SKM-1 treated with dmso at 0.1 percent for 144 hours (cell line): ENCODE data around the gene ATF7.

Experiments
- DNase-seq: peaks from one replicate; lab custom pipeline; 2025; ENCODE audit not compliant: unreplicated experiment; lab: John Stamatoyannopoulos, UW

Gene ATF7

GRCh38 chr12:53502983-53503728, 123.0 kb downstream of the ATF7 start:
- DNase-seq = no peak

- DNase-seq = no peak
Observed at GRCh38 chr12:53502331-53502730, 123.9 kb downstream of the ATF7 start.

- DNase-seq = no peak
Observed at GRCh38 chr12:53501615-53502181, 124.5 kb downstream of the ATF7 start.

GRCh38 chr12:53500776-53501614, 125.2 kb downstream of the ATF7 start, which contains the start of gene TARBP2:
TARBP2 (plus strand) TSS chr12:53501283; CDS start chr12:53501409, 126 bp downstream.
- DNase-seq = peak; percentile 87

DNA sequence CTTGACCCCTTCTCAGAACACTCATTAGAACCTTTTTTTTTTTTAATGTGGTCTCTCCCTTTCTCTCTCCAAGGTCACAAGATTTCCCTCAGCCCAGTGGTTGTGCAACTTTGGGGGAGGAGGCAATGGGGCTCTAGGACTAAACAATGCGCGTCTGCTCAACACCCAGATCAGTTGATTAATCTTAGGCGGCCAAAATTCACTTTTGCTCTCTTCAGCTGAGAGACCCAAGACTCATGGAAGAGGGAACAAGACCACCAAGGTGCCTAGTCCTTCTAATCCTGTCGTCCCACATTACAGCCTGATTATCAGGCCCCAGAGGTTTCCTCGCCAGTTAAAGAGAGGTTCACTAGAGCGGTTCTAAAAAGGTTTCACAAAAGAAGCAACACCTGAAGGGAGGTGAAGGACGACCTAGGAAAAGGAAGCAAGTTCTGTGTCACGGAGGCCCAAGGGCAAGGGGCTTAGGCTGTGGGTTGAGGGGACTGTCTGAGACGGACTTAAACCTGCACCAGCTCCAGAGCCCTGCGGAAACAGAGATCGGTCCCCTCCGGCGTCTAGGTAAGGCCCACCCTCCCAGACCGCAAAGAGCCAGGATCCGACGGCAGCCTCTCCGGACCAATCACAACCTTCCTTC, 125.9 kb downstream of the ATF7 start:
- DNase-seq = no peak

DNA sequence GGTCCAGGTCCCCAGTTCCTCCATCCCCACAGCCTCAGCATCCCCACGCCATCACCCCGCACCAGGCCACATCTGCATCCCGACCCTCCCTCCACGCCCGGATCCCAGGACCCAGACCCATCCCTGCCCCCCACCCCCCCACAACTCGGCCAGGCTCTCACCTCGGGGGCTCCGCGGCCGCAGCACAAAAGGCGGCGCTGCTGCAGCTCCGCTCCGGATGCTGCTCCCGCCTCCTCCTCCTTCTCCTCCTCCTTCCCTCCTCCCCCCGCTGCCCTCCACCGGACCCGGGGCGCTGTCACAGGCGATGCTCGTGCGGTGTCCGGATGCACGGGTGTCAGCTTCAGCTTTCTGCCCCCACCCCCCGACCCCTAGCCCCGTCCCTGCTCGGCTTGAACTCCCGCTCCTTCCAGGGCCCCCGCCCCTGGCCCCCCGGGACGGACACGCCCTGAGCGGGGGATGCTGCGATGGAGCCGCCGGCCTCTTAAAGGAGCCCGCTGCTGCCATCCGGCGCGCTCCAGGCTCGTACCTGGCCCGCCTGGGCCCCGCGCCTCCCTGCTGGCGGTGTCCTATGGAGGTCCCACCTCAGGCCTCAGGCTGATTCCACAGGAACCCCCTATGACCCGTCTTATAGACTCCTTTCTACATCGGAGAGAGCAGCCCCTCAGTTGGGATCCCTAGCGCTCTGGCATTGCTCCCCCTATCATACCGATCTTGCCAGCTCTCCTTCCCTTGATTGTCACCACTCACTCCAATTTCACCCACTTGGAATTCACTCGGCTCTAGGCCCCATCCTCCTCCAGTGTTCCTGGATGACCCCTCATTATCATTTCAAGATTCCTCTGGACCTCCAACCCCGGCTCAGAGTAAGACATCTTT, 126.7 kb downstream of the ATF7 start, which contains the start of gene MAP3K12:
Gene MAP3K12, minus strand, starts transcription at position 193 of the 876 bp plus-strand sequence. CDS start 12,067 bp downstream, outside the sequence.
- DNase-seq = no peak

GRCh38 chr12:53498235-53498630, 127.9 kb downstream of the ATF7 start:
- no peak for DNase-seq

GRCh38 chr12:53497461-53497860, 128.7 kb downstream of the ATF7 start:
- no peak for DNase-seq

- no peak for DNase-seq
Observed at GRCh38 chr12:53496752-53497032, 129.5 kb downstream of the ATF7 start.

DNA sequence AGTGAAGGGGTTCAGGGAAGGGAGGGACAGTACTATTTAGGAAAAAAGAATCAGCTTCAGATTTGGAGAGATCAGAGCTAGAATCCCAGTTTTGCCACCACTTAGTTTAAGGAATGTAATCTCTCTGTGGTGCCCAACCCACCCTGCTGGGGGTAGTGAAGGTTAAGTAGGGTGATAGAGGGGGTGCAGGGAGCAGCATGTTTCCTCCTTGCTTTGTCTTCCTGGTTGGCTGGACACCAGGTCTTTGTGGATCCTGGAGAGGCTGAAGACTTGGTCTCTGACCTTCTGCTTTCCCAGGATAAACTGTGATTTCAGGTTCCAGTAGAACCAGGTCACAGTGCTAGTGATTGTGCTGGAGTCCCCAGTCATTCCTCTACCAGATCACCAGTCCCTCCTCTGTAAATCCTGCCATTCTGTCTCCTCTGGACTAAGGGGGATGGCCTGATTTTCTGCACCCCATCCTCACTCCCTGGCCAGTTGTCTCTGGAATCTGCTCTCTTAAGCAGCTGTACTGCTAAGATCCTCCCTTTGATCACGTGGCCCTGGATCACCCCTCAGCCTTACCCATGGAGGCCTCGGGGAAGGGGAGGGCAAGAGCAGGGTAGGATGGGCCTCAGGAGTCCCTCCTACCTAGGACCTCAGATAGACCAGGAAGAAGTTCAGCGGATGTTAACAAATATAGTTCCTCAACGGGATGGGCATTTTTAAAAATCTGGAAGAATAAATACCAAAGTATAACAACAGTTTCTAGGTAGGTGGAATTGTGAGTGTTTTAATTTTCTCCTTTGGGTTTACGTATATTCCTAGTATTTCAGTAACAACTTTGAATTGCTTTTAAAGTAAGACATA, 130.1 kb downstream of the ATF7 start:
- DNase-seq = no peak

DNA sequence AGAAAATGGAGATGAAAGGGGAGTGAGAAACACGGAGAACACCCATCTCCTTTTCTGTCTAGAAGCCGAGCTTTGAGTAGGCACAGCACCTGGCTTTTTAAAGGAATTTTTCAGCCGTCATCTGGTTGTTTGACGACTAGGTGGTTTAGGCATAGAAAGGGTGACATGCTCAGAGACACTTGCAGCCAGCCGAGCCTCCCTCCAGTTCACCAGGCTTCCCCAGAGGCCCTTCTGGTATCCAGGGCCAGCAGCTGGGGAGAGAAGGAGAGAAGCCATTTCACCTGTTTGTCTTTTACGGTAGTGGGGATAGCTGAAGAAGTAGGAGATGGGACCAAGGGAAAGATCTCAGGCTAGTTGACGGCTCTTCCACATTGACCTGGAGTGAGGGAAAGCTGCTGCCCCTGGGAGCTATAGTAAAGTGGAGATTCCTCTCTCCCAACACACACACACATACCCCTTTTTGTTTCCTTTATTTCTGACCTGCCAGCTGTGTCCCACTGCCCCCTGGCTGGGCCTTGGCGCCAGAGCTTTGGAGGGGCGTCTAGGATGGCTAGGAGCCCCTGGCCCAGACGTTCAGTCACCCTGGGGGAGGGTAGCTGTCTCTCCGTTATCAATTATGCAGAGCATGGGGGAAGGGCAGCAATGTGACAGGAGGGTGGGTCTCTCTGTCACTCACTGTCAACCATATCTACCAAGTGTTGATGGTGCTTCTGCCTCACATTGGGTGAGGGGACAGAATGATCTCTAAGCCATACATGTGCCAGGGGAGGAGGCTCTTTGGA, 132.4 kb downstream of the ATF7 start:
- DNase-seq = no peak

- DNase-seq = peak; percentile 63
Observed at GRCh38 chr12:53492830-53493609, 133.2 kb downstream of the ATF7 start.

GRCh38 chr12:53492188-53492587, 134.0 kb downstream of the ATF7 start:
- no peak for DNase-seq

GRCh38 chr12:53489242-53489864, 136.8 kb downstream of the ATF7 start:
- no peak for DNase-seq

- DNase-seq = no peak
Observed at GRCh38 chr12:53486736-53487487, 139.3 kb downstream of the ATF7 start.

DNA sequence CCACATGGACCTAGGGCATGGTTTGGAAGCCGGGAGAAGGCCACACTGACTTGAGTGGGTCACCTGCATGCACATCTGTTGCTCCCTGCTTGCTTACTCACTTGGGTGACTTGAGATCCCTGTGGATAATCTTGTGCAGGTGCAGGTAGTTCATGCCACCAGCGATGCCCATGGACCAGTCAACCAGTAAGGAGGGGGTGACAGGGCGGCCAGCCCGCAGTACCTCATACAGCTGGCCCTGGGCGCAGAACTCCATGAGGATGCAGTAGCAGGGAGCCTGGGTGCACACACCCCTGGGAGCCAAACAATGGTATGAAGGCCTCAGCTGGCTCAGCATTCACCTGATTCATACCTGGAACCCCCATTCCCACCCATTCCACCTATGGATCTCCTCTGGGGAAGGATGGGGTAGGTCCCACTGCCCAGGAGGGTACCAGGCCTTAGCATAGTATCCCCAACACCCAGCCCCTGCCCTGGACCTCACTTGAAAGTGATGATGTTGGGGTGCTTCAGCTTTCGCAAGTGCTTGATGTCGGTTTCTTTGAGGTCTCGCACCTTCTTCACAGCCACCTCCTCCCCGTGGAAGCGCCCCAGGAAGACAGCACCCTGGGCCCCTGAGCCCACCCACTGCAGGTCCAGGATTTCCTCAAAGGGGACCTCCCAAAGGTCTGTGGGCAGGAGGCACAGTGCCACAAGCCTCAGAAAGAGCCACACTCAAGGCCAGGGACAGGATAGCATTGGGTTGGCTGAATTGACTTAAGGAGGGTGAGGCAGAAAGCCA, 140.0 kb downstream of the ATF7 start:
- no peak for DNase-seq
